ENCODE measurements around the gene KRTAP5-11. TPM values are rescaled to one million over a fixed set of nuclear protein-coding genes. Genes with fewer than 3 reads are reported as not detected.
"Not testable (repeated sequence)": the region's sequence is repeated elsewhere in the genome, so short reads cannot be mapped to it uniquely, and the experiment has no call there.

Gene KRTAP5-11
- total RNA-seq, 1 donor from 2014 or later: not detected

GRCh38 chr11:71606853-71607519, 24.3 kb upstream of the KRTAP5-11 start:
- H3K4me1 ChIP-seq; H3K9me3 ChIP-seq; DNase-seq (ENCODE audit: low spot score in 2 of 2); intact Hi-C loops (cut with DNase I); H3K27ac ChIP-seq; H3K27me3 ChIP-seq; H3K36me3 ChIP-seq: not testable (repeated sequence)
- H3K4me3 ChIP-seq: peak overlapping the region in 1 of 2 donors; percentile 21

GRCh38 chr11:71604798-71605488, 22.3 kb upstream of the KRTAP5-11 start:
- intact Hi-C loops (cut with DNase I); H3K4me3 ChIP-seq; H3K36me3 ChIP-seq; DNase-seq (ENCODE audit: low spot score in 2 of 2); H3K4me1 ChIP-seq; H3K9me3 ChIP-seq; H3K27me3 ChIP-seq; H3K27ac ChIP-seq: not testable (repeated sequence)
- peak in 2 of 3 experiments; percentile 5 to 6 for TF ChIP-seq CTCF (IDR thresholded peaks at IDR 0.05)

GRCh38 chr11:71603221-71603620, 20.5 kb upstream of the KRTAP5-11 start:
- H3K36me3 ChIP-seq; DNase-seq (ENCODE audit: low spot score in 2 of 2); H3K4me3 ChIP-seq; H3K27me3 ChIP-seq; H3K9me3 ChIP-seq; H3K27ac ChIP-seq; intact Hi-C loops (cut with DNase I); H3K4me1 ChIP-seq: not testable (repeated sequence)

GRCh38 chr11:71589546-71589920, 6.9 kb upstream of the KRTAP5-11 start:
- H3K4me1 ChIP-seq; H3K27ac ChIP-seq; intact Hi-C loops (cut with DNase I); DNase-seq (ENCODE audit: low spot score in 2 of 2); H3K4me3 ChIP-seq; H3K36me3 ChIP-seq; H3K27me3 ChIP-seq; H3K9me3 ChIP-seq: not testable (repeated sequence)

- DNase-seq (ENCODE audit: low spot score in 2 of 2); intact Hi-C loops (cut with DNase I); H3K27me3 ChIP-seq; H3K27ac ChIP-seq; H3K4me3 ChIP-seq; H3K4me1 ChIP-seq; H3K36me3 ChIP-seq; H3K9me3 ChIP-seq: not testable (repeated sequence)
Observed at GRCh38 chr11:71588822-71589545, 6.3 kb upstream of the KRTAP5-11 start.

GRCh38 chr11:71588314-71588713, 5.6 kb upstream of the KRTAP5-11 start:
- intact Hi-C loops (cut with DNase I); H3K4me3 ChIP-seq; H3K27ac ChIP-seq; H3K9me3 ChIP-seq; H3K4me1 ChIP-seq; H3K27me3 ChIP-seq; DNase-seq (ENCODE audit: low spot score in 2 of 2); H3K36me3 ChIP-seq: not testable (repeated sequence)

- H3K27ac ChIP-seq; H3K36me3 ChIP-seq; H3K4me1 ChIP-seq; DNase-seq (ENCODE audit: low spot score in 2 of 2); H3K4me3 ChIP-seq; H3K27me3 ChIP-seq; intact Hi-C loops (cut with DNase I); H3K9me3 ChIP-seq: not testable (repeated sequence)
Observed at GRCh38 chr11:71585673-71586072, 3.0 kb upstream of the KRTAP5-11 start.

- intact Hi-C loops (cut with DNase I): not testable (repeated sequence)
Observed at GRCh38 chr11:71582969-71583368, 294 bp upstream of the KRTAP5-11 start.

GRCh38 chr11:71581826-71582225, 849 bp downstream of the KRTAP5-11 start:
- Histone ChIP-seq H3K4me1 (no peaks in the 10 kb centered on the region), H3K36me3 (no peaks in the 10 kb centered on the region), H3K27ac (no peak overlapping the region), H3K4me3 (no peak overlapping the region), H3K9me3 (no peaks in the 10 kb centered on the region), H3K27me3 (no peaks in the 10 kb centered on the region)
- intact Hi-C loops (cut with DNase I): no loop called here
- no peak for DNase-seq (ENCODE audit: low spot score in 2 of 2)
- no peak for TF ChIP-seq CTCF (IDR thresholded peaks at IDR 0.05)

More at GRCh38 chr11:71582969-71583368, 294 bp upstream of the KRTAP5-11 start:
- not testable (repeated sequence) for H3K4me3 ChIP-seq; H3K27ac ChIP-seq; H3K27me3 ChIP-seq; H3K36me3 ChIP-seq; H3K9me3 ChIP-seq; H3K4me1 ChIP-seq; DNase-seq (ENCODE audit: low spot score in 2 of 2)

All from ascending aorta (tissue), 2 donors.